ENCODE results near the gene MUC12.
"Not testable (repeated sequence)": the region's sequence is repeated elsewhere in the genome, so short reads cannot be mapped to it uniquely, and the experiment has no call there.

The MUC12 gene

DNA sequence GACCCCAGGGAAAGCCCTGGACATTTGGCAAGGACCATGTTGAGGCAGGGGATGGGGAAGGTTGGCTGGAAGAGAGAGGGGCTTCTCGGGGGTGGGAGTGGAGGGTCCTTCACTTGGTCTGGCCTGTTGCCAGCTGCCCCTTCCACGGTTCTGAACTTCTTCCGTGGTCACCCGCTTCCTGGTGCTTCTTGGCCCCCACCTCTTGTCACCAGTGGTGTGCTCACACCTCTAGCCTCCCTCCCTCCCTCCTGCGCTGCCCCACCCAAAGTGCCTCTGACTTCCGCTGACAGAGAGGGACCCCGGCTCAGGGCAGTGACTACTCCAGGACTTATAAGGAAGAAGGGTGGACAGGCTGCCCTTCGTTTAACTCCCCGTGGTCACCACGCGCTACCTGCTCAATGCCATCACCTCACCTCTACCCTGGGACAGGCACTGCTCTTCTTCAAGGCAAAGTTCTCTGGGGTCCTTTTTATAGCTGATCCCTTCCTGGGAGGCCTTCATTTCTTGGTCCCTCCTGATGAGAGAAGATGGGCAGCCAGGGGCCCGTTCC lies at the start of gene MUC12:
Gene MUC12, plus strand, starts transcription at position 500 of the 550 bp plus-strand sequence. CDS start 58 bp downstream, outside the sequence.
- DNase-seq (ENCODE audit: low spot score): no peak

DNA sequence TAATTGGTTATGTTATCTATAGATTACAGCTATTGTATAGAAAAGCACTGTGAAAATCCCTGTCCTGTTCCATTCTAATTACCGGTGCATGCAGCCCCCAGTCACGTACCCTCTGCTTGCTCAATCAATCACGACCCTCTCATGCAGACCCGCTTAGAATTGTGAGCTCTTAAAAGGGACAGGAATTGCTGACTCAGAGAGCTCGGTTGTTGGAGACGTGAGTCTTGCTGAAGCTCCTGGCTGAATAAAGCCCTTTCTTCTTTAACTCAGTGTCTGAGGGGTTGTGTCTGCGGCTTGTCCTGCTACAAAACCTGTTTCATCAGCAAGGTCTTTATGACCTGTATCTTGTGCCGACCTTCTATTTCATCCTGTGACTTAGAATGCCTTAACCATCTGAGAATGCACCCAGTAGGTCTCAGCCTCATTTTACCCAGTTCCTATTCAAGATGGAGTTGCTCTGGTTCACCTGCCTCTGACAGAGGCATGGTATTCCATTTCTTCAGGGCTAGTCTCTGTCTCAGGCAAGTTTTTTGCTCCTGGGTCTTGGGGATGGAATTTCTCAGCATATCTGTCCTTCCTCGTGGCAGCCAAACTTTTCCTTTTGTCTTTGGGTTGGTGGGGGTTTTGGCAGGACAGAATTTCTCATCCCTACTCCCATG lies 49.5 kb upstream of the MUC12 start:
- not testable (repeated sequence) for DNase-seq (ENCODE audit: low spot score)

DNA sequence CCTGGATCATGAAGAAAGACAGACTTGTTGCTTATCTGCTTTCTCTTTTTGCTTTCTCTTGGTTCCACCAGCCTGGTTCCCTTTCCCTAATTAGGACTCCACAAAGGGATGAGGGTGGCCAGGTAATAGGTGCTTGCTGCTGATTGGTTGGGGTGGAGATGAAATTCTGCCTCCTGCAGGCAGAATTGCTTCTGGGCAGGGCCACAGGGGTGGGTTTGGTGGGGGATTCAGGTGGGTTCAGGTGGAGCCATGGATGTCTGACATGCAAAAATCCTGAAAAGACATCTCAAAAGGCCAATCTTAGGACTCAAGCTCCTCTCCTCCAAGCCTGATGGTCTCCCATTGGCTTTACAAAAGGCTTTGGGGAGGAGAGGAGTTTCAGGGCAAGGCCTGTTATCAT lies 48.3 kb upstream of the MUC12 start:
- no peak for DNase-seq (ENCODE audit: low spot score)

- DNase-seq (ENCODE audit: low spot score): not testable (repeated sequence)
These were observed 45.7 kb upstream of the MUC12 start for GRCh38 chr7:100923616-100924015.

DNA sequence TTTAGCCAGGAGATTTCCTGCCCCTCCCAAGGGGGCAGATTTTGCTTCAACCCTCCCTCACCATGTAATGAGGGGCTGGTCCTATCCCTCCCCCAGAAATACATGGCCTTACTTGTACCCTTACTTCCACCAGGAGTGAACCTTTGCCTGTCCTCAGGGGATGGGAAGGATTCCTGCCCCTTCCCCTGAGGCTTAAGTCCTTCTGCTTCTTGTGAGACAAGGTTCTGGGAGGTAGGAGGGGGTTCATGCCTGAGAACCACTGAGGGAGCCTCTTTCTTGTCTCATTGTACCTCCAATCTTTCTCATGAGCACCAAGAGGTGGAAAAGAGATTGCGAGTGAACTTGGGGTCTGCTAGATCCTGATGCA lies 39.6 kb upstream of the MUC12 start:
- DNase-seq (ENCODE audit: low spot score): no peak

DNA sequence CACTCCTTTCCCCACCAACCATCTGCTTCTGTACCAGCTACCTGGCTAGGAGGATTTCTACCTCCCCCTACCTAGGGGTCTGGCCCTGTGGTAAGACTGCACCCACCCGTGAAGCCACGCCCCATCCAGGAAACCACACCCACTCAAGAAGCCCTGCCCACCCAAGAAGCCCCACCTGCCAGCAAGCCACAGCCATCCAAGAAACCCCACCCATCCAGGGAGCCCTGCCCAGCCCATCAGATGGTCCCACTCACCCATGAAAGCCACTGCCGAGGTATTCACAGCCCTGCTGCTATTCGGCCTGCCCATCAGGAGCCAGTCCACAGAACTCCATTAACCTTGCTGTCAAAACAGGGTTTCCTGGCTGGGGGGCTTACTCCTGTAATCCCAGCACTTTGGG lies 35.6 kb upstream of the MUC12 start:
- no peak for DNase-seq (ENCODE audit: low spot score)

DNA sequence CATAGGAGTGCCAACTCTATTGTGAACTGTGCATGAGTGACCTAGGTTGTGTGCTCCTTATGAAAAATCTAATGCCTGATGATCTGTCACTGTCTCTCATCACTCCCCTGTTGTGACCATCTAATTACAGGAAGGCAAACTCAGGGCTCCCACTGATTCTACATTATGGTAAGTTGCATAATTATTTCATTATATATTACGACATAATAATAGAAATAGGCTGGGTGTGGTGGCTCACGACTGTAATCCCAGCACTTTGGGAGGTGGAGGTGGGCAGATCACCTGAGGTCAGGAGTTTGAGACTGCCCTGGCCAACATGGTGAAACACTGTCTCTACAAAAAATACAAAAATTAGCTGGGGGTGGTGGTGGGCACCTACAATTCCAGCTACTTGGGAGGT lies 34.0 kb upstream of the MUC12 start:
- not testable (repeated sequence) for DNase-seq (ENCODE audit: low spot score)

- not testable (repeated sequence) for DNase-seq (ENCODE audit: low spot score)
These were observed 33.2 kb upstream of the MUC12 start for GRCh38 chr7:100936167-100936566.

- DNase-seq (ENCODE audit: low spot score): no peak
These were observed 27.2 kb upstream of the MUC12 start for GRCh38 chr7:100942045-100942774.

GRCh38 chr7:100943693-100944092 lies 25.7 kb upstream of the MUC12 start:
- DNase-seq (ENCODE audit: low spot score): no peak

- DNase-seq (ENCODE audit: low spot score): no peak
These were observed 25.2 kb upstream of the MUC12 start for GRCh38 chr7:100944138-100944537.

- DNase-seq (ENCODE audit: low spot score): no peak
These were observed 23.3 kb upstream of the MUC12 start for GRCh38 chr7:100946111-100946510.

DNA sequence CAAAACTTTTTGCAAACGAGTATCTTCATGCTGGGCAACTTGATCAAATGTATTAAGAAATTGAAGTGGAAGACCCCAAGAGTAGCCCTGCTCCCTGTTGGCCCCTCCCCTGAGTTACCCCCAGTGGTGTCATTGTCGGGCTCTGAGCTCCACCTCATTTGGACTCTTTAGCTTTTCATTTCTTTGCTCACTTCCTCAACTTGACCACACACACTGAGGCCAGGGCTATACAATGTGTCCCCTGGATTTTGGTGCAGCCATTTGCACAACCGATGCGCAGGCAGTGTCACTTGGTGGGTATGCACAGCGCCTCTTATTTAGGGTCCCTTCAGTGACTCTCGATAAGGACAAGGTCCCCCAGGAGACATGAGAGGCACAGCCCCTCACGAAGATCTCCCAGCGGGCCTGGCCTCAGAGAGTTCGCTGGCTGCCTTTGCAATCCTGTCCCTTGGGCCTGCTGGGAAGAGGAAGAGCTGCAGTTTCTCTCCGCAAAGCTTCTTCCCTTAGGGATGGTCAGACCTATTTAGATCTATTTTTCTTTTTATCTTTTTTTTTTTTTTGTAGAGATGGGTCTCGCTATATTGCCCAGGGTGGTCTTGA lies 22.5 kb upstream of the MUC12 start:
- no peak for DNase-seq (ENCODE audit: low spot score)

DNA sequence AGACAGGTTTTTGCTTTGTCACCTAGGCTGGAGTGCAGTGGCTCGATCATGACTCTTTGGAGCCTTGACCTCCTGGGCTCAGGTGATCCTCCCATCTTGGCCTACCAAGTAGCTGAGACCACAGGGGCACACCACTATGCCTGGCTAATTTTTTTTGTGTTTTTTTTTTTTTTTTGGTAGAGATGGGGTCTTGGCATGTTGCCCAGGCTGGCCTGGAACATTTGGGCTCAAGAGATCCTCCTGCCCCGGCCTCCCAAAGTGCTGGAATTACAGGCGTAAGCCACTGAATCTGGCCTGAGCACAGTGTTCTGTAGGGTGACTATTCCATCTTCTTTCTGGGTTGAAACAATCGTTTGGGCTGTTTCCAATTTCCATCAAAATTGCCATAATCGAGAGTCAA lies 21.6 kb upstream of the MUC12 start:
- DNase-seq (ENCODE audit: low spot score): no peak

DNA sequence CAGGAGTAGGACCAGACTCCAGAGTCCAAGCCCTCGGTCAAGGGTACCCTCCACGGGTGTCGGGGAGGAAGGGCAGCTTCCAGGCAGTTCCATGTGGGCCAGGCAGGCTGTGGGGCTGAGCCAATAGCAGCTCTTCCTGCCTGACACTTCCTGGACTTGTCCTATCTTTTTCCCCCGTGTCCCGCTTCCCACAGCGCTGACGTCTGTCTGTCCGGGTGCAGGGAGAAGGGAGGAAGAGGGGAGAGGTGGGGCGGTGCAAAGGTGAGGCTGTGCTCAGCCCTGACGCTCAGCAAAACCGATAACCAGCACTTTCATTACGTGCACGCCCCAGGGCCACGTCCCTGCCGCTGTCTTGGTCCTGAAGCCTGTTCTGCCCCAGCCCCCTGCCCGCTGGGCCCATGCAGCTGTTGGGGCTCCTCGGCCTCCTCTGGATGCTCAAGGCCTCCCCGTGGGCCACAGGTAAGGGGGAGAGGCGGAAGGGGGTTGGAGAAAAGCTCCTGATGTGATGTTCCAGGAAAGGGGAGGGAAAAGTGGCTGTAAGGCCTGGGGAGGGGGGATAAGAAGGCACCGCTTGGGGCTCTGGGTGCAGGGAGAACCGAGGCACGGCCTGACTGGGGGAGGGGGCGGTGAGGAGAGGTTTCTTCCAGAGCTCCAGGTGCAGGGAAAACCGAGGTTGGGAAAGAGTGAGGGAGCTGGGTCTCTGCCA lies 20.0 kb upstream of the MUC12 start, which contains the start of gene MUC3A:
Gene MUC3A, plus strand, starts transcription at position 308 of the 706 bp plus-strand sequence. Its CDS starts 91 bp downstream, at position 399.
- no peak for DNase-seq (ENCODE audit: low spot score)

DNA sequence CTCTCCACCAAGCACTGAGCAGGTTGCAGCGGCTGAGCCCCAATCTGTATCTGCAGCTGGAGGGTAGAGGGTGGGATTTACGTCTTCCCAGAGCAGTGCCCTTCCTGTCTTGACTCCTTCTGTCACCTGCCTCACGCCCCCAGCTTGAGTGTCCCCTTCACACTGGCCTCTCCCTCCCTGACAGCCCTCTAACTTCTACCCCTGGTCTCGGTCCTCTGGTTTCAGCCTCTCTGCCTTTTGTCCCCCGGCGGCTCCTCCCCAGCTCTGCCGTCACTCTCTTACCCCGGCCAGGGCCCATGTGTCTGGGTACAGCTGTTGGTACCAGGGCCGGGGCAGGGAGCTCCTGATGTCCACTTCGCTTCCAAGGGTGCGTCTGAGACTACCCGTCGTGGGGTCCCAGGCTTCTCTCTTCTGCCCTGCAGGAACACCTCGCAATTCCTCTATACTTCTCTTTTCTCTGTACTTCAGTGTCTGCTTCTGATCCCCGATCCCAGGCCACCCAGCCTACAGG lies 19.4 kb upstream of the MUC12 start:
- no peak for DNase-seq (ENCODE audit: low spot score)

GRCh38 chr7:100951172-100951571 lies 18.2 kb upstream of the MUC12 start:
- no peak for DNase-seq (ENCODE audit: low spot score)

DNA sequence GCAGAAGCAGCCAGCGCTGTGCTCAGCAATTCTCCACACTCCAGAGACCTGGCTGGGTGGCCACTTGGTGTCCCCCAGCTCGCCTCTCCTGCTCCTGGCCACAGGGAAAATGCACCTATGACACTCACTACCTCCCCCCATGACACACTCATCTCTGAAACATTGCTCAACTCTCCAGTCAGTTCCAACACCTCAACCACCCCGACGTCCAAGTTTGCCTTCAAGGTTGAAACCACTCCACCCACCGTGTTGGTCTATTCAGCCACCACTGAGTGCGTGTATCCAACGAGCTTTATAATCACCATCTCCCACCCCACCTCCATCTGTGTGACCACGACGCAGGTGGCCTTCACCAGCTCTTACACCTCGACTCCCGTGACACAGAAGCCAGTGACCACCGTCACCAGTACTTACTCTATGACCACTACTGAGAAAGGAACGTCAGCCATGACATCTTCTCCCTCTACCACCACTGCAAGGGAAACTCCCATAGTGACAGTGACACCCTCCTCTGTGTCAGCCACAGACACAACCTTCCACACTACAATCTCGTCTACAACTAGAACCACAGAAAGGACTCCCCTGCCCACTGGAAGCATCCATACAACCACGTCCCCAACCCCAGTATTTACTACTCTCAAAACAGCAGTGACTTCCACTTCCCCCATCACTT lies 17.3 kb upstream of the MUC12 start:
- DNase-seq (ENCODE audit: low spot score): no peak

DNA sequence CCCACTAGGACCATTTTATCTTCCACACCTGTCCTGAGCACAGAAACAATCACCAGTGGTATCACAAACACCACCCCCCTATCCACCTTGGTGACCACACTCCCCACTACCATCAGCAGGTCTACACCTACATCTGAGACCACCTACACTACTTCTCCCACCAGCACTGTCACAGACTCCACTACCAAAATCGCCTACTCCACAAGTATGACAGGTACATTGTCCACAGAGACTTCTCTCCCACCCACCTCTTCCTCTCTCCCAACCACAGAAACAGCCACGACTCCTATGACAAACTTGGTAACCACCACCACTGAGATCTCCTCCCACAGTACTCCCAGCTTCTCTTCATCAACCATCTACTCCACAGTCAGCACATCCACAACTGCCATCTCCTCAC lies 16.7 kb upstream of the MUC12 start:
- no peak for DNase-seq (ENCODE audit: low spot score)

GRCh38 chr7:100957832-100958421 lies 11.4 kb upstream of the MUC12 start:
- DNase-seq (ENCODE audit: low spot score): no peak

DNA sequence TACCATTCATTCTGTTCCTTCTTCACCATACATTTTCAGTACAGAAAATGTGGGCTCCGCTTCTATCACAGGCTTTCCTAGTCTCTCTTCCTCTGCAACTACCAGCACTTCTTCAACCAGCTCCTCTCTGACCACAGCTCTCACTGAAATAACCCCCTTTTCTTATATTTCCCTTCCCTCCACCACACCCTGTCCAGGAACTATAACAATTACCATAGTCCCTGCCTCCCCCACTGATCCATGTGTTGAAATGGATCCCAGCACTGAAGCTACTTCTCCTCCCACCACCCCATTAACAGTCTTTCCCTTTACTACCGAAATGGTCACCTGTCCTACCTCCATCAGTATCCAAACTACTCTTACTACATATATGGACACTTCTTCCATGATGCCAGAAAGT lies 9.5 kb upstream of the MUC12 start:
- DNase-seq (ENCODE audit: low spot score): no peak

Data from germinal center (tissue), 1 donor.